Mesenchymal stem cell (in vitro differentiated cells and primary cell): ENCODE results near the gene NCOA4.
A peak's percentile ranks its signal among the peaks of the same experiment; 100 is the strongest.

Experiments used
- DNase-seq: peaks from one replicate; pipeline ENCODE4 v3.0.0-alpha.2; 2013
- H2AFZ ChIP-seq: one replicate; pipeline ENCODE4 v1.6.1; 2013; ENCODE audit warnings: low read depth, mild to moderate bottlenecking, control low read depth, inconsistent platforms, low read length, moderate library complexity
- H2AK5ac ChIP-seq: 2 replicates; pipeline ENCODE4 v1.6.1; 2013; ENCODE audit warnings: low read length, moderate library complexity, mild to moderate bottlenecking, inconsistent platforms; ENCODE audit not compliant: severe bottlenecking
- H2BK120ac ChIP-seq: one replicate; pipeline ENCODE4 v1.6.1; 2013; ENCODE audit warnings: low read depth, mild to moderate bottlenecking, inconsistent platforms, low read length, moderate library complexity
- H2BK12ac ChIP-seq, 2 experiments: one replicate each; pipeline ENCODE4 v1.6.1; 2013; ENCODE audit warnings: inconsistent platforms in 2 of 2, low read length in 2 of 2, mild to moderate bottlenecking in 2 of 2, moderate library complexity in 2 of 2, control low read depth in 1 of 2
- H2BK15ac ChIP-seq: one replicate; pipeline ENCODE4 v1.6.1; 2013; ENCODE audit warnings: mild to moderate bottlenecking, low read depth, inconsistent platforms; ENCODE audit not compliant: poor library complexity, severe bottlenecking
- H2BK5ac ChIP-seq: 2 replicates; pipeline ENCODE4 v1.6.1; 2013; ENCODE audit warnings: low read depth, mild to moderate bottlenecking, low read length, control low read depth, inconsistent platforms; ENCODE audit not compliant: poor library complexity, severe bottlenecking
- H3K14ac ChIP-seq, 2 experiments: one replicate each; pipeline ENCODE4 v1.6.1; 2013; ENCODE audit warnings: inconsistent platforms in 2 of 2, low read length in 2 of 2, control low read depth in 1 of 2, mild to moderate bottlenecking in 1 of 2, moderate library complexity in 1 of 2
- H3K18ac ChIP-seq, 2 experiments: one replicate each; pipeline ENCODE4 v1.6.1; 2013; ENCODE audit warnings: inconsistent platforms in 2 of 2, low read length in 2 of 2, control low read depth in 1 of 2, low read depth in 1 of 2, mild to moderate bottlenecking in 1 of 2
- H3K23ac ChIP-seq, 2 experiments: one replicate each; pipeline ENCODE4 v1.6.1; 2013; ENCODE audit warnings: inconsistent platforms in 2 of 2, low read length in 2 of 2, mild to moderate bottlenecking in 2 of 2, moderate library complexity in 2 of 2, control low read depth in 1 of 2
- H3K27ac ChIP-seq: 2 replicates; pipeline ENCODE4 v1.5.1; 2013; ENCODE audit warnings: mild to moderate bottlenecking, moderate library complexity, low read length, control low read depth, inconsistent platforms; ENCODE audit not compliant: poor library complexity, severe bottlenecking
- H3K27me3 ChIP-seq, 2 experiments: 2 replicates each; pipeline versions ENCODE4 v1.6.1 to v1.7.0; 2013; ENCODE audit warnings: low read length in 2 of 2, mild to moderate bottlenecking in 2 of 2, moderate library complexity in 2 of 2, control low read depth in 1 of 2, inconsistent platforms in 1 of 2; ENCODE audit not compliant: control insufficient read depth in 1 of 2, insufficient read depth in 1 of 2
- H3K36me3 ChIP-seq, 2 experiments: 2 replicates each; pipeline versions ENCODE4 v1.6.1 to v1.7.0; 2013; ENCODE audit warnings: low read length in 2 of 2, control low read depth in 1 of 2, inconsistent platforms in 1 of 2, low read depth in 1 of 2, mild to moderate bottlenecking in 1 of 2; ENCODE audit not compliant: insufficient read depth in 2 of 2, control insufficient read depth in 1 of 2
- H3K4ac ChIP-seq, 2 experiments: one replicate each; pipeline ENCODE4 v1.6.1; 2013; ENCODE audit warnings: inconsistent platforms in 2 of 2, low read length in 2 of 2, mild to moderate bottlenecking in 2 of 2, moderate library complexity in 2 of 2, control low read depth in 1 of 2, low read depth in 1 of 2
- H3K4me1 ChIP-seq: 2 replicates; pipeline ENCODE4 v1.6.1; 2013; ENCODE audit warnings: low read depth, low read length, control low read depth; ENCODE audit not compliant: control insufficient read depth, insufficient read depth
- H3K4me2 ChIP-seq: 2 replicates; pipeline ENCODE4 v1.6.1; 2013; ENCODE audit warnings: low read length, mild to moderate bottlenecking, inconsistent platforms; ENCODE audit not compliant: poor library complexity, severe bottlenecking
- H3K4me3 ChIP-seq, 2 experiments: 2 replicates each; pipeline versions ENCODE4 v1.5.1 to v1.7.0; 2013; ENCODE audit warnings: low read length in 2 of 2, mild to moderate bottlenecking in 2 of 2, control low read depth in 1 of 2, low read depth in 1 of 2; ENCODE audit not compliant: insufficient read depth in 1 of 2
- H3K79me1 ChIP-seq: replicated peaks from 2 replicates; pipeline ENCODE4 v1.6.1; 2013; ENCODE audit warnings: mild to moderate bottlenecking, control low read depth, low read length, inconsistent platforms; ENCODE audit not compliant: poor library complexity, severe bottlenecking
- H3K9ac ChIP-seq: 2 replicates; pipeline ENCODE4 v1.7.0; 2013; ENCODE audit warnings: mild to moderate bottlenecking, low read length, moderate library complexity
- H3K9me3 ChIP-seq: 2 replicates; pipeline ENCODE4 v1.7.0; 2013; ENCODE audit warnings: mild to moderate bottlenecking, low read length; ENCODE audit not compliant: control insufficient read depth
- H4K8ac ChIP-seq: one replicate; pipeline ENCODE4 v1.6.1; 2013; ENCODE audit warnings: inconsistent platforms, mild to moderate bottlenecking, low read length, moderate library complexity
- H4K91ac ChIP-seq: one replicate; pipeline ENCODE4 v1.6.1; 2013; ENCODE audit warnings: mild to moderate bottlenecking, low read length, inconsistent platforms
- WGBS: methylation state at CpG from one replicate; pipeline ENCODE4 v1.1.7; 2013; ENCODE audit warnings: mixed read lengths; 5-methylcytosine and 5-hydroxymethylcytosine counted together

The NCOA4 gene

DNA sequence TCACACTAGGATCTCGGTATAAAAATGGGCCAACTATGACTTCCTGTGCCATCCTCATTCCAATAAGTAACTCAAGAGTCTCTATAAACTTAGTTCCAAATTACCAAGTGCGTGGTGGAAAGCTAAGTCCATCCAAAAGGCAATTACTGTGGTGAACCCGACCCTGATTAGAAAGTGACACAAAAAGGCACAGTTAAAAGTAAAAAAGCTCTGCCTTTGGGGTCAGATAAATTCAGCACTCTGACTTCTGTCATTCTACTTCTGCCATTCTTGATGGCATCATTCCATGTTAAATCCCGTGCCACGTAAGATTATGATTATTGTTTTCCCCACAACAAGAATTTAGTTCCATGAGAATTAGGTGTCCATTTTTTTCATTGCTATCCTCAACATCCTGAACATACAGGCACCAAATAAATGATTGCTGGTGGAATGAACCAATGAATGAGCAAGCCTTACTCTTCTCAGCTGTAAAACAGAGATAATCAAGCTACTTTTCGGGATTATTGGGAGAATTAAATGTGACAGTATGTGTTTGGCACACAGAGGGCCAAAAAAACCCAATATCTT is 877 bp downstream of the NCOA4 start:
- Histone ChIP-seq H3K4ac (peak overlapping the region; percentile 20 to 65), H3K79me1 (no peaks in the 10 kb centered on the region), H3K4me3 (peak overlapping the region; percentile 75 to 94), H2BK15ac (peak overlapping the region; percentile 54), H3K23ac (no peak overlapping the region), H2AFZ (no peak overlapping the region), H3K9ac (peak overlapping the region; percentile 98), H3K36me3 (peaks cover 0 to 4% of the 10 kb centered on the region in 2 experiments), H3K18ac (peak overlapping the region in 1 of 2 experiments; percentile 90), H2AK5ac (no peak overlapping the region), H4K8ac (no peak overlapping the region), H3K14ac (no peak overlapping the region), H2BK5ac (no peak overlapping the region), H4K91ac (no peak overlapping the region), H3K27ac (peak overlapping the region; percentile 77), H3K9me3 (no peaks in the 10 kb centered on the region), H2BK12ac (no peak overlapping the region), H3K27me3 (no peaks in the 10 kb centered on the region), H2BK120ac (peak overlapping the region; percentile 50), H3K4me1 (peaks cover 10% of the 10 kb centered on the region), H3K4me2 (peak overlapping the region; percentile 75)
- DNase-seq = no peak
- 42% methylated on average over 5 of the region's 6 CpGs for WGBS

DNA sequence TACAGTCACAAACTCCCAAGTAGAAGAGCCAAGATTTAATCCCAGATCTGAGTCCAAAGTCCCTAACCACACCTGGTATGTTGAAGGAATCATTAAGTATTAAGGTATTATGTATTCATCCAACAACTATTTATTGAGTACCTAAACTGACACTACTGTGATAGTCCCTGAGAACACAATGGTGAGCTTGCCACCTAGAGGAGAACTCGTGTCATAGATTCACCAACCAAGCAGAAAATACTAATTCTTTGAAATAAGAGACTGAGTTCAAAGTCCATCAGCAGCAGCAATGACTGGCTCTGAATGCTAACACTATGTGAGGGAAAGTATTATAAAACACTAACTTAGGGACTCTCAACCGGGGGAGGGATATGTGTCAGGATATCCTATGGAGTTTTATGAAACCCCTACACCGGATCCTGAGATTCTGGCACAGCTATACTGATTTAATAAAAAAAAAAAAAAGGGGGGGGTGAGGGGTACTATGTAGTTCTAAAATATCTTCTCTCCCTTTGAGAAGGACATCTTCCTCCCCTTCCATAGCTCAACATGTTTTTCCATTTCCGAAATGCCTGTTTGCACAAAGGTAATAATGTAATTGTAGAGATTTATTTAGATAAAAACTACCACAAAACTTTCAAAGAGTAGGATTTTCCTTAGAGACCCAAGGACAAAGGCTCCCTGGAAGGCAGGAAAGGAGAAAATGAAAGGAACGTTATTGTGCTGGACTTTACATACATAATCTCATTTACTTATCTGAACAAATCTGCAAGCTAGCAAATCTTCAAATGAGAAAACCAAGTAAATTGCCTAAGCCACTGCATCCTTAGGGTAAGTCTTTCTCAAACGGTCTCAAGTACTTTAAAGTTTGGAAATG is 1.6 kb downstream of the NCOA4 start:
- no peak overlapping the region for H2BK12ac ChIP-seq

DNA sequence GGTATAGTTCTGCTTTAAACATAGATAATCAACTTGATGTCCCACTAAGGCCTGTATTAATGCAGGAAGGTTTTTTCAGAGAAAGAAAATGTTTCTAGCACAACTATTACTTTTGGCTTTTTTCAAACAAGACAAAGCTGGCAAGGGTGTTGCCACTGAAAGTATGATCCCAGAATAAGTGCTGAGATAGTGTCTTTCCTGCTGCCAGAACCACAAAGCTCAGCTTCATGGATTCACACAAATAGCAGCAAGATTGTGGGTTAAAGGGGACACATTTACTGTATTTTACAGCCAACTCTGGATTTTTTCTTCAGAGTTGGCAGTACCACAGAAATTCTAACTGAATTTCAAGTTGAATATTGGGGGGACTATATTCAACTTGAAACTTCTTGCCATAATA is 4.3 kb downstream of the NCOA4 start:
- Histone ChIP-seq H3K36me3 (peaks cover 0 to 4% of the 10 kb centered on the region in 2 experiments), H2BK12ac (no peak overlapping the region), H3K4ac (no peak overlapping the region), H2AFZ (no peak overlapping the region), H3K23ac (no peak overlapping the region), H2BK5ac (no peak overlapping the region), H4K91ac (no peak overlapping the region), H3K9me3 (no peaks in the 10 kb centered on the region), H3K27me3 (no peaks in the 10 kb centered on the region), H3K4me3 (no peak overlapping the region), H3K14ac (no peak overlapping the region), H3K18ac (no peak overlapping the region), H3K4me2 (no peak overlapping the region), H2BK15ac (no peak overlapping the region), H3K27ac (no peak overlapping the region), H4K8ac (no peak overlapping the region), H3K9ac (peak overlapping the region; percentile 88), H3K79me1 (no peaks in the 10 kb centered on the region), H3K4me1 (peaks cover 14% of the 10 kb centered on the region), H2BK120ac (no peak overlapping the region), H2AK5ac (no peak overlapping the region)
- DNase-seq = no peak

More for the DNA sequence above, 1.6 kb downstream of the NCOA4 start:
- no peak overlapping the region for H2AK5ac ChIP-seq
- H4K8ac ChIP-seq = no peak overlapping the region
- H3K27ac ChIP-seq = no peak overlapping the region
- no peak overlapping the region for H2BK15ac ChIP-seq
- H4K91ac ChIP-seq = no peak overlapping the region
- H3K23ac ChIP-seq = no peak overlapping the region
- no peak overlapping the region for H3K14ac ChIP-seq
- H2BK120ac ChIP-seq = no peak overlapping the region
- H3K9ac ChIP-seq = peak overlapping the region; percentile 98
- H3K4me3 ChIP-seq = peak overlapping the region in 1 of 2 experiments; percentile 94
- no peaks in the 10 kb centered on the region for H3K79me1 ChIP-seq
- H2BK5ac ChIP-seq = no peak overlapping the region
- H3K9me3 ChIP-seq = no peaks in the 10 kb centered on the region
- peak; percentile 84 for DNase-seq
- H3K27me3 ChIP-seq = no peaks in the 10 kb centered on the region
- peaks cover 0 to 4% of the 10 kb centered on the region in 2 experiments for H3K36me3 ChIP-seq
- peak overlapping the region; percentile 75 for H3K4me2 ChIP-seq
- H3K18ac ChIP-seq = no peak overlapping the region
- 8% methylated on average over 2 of the region's 6 CpGs for WGBS
- peaks cover 10% of the 10 kb centered on the region for H3K4me1 ChIP-seq
- H2AFZ ChIP-seq = no peak overlapping the region
- H3K4ac ChIP-seq = no peak overlapping the region

GRCh38 chr10:46025406-46025805 is 5.0 kb downstream of the NCOA4 start:
- Histone ChIP-seq H2BK15ac (no peak overlapping the region), H3K36me3 (peaks cover 0 to 4% of the 10 kb centered on the region in 2 experiments), H2BK120ac (no peak overlapping the region), H3K4me2 (no peak overlapping the region), H3K4me1 (peaks cover 14% of the 10 kb centered on the region), H3K4ac (peak overlapping the region in 1 of 2 experiments; percentile 58), H3K23ac (no peak overlapping the region), H3K18ac (no peak overlapping the region), H3K14ac (no peak overlapping the region), H2AK5ac (no peak overlapping the region), H4K91ac (no peak overlapping the region), H3K9me3 (no peaks in the 10 kb centered on the region), H3K27ac (no peak overlapping the region), H4K8ac (peak overlapping the region; percentile 57), H3K27me3 (no peaks in the 10 kb centered on the region), H3K9ac (peak overlapping the region; percentile 88), H2BK5ac (no peak overlapping the region), H2BK12ac (peak overlapping the region; percentile 10 to 42), H3K79me1 (no peaks in the 10 kb centered on the region), H3K4me3 (peak overlapping the region in 1 of 2 experiments; percentile 5), H2AFZ (no peak overlapping the region)
- 100% methylated on average over 2 of the region's 2 CpGs for WGBS
- no peak for DNase-seq
